Measurements from ENCODE around the gene USP49. TPM values are rescaled to one million over a fixed set of nuclear protein-coding genes. Genes with fewer than 3 reads are reported as not detected.
A peak's percentile ranks its signal among the peaks of the same experiment; 100 is the strongest.
"Not testable (repeated sequence)": the region's sequence is repeated elsewhere in the genome, so short reads cannot be mapped to it uniquely, and the experiment has no call there.

Gene USP49
- 26.2 TPM for polyA plus RNA-seq (2013, experiment 1 of 2)
- polyA plus RNA-seq (2013, experiment 2 of 2), result 26.0 TPM

GRCh38 chr6:41895300-41896233, at the start of gene USP49:
USP49 (minus strand) TSS chr6:41895375; CDS start chr6:41806983, 88,392 bp downstream.
- H3K23ac ChIP-seq (ENCODE audit: low read depth, low read length, poor library complexity), result no peak within 1 kb of the TSS
- peak within 1 kb of the TSS; percentile 55 to 91 for H3K4me3 ChIP-seq (ENCODE audit: low read length in 2 of 2)
- no peak within 1 kb of the TSS for H3K14ac ChIP-seq (ENCODE audit: low read length)
- H3K79me1 ChIP-seq (ENCODE audit: low read depth, low read length), result no peaks in the 10 kb centered on the region
- H4K91ac ChIP-seq (ENCODE audit: low read depth, low read length, poor library complexity), result no peak within 1 kb of the TSS
- H3K9ac ChIP-seq (ENCODE audit: low read depth, low read length, poor library complexity), result peak within 1 kb of the TSS; percentile 74
- H2AK5ac ChIP-seq (ENCODE audit: low read depth, low read length), result no peak within 1 kb of the TSS
- peak; percentile 95 for DNase-seq (ENCODE audit: low spot score)
- H2BK120ac ChIP-seq (ENCODE audit: low read depth, low read length), result no peak within 1 kb of the TSS
- peaks cover 2 to 16% of the 10 kb centered on the region in 2 donors for H3K36me3 ChIP-seq (replicated peaks in 1 of 2; ENCODE audit: control insufficient read depth in 2 of 2, insufficient read depth in 2 of 2, low read length in 2 of 2)
- H3K4me2 ChIP-seq (ENCODE audit: insufficient read depth, low read length, poor library complexity, severe bottlenecking), result peak within 1 kb of the TSS; percentile 79
- H2AFZ ChIP-seq (ENCODE audit: low read length), result peak within 1 kb of the TSS; percentile 83
- no peaks in the 10 kb centered on the region for H3K9me3 ChIP-seq (replicated peaks in 1 of 2; ENCODE audit: control insufficient read depth in 2 of 2, insufficient read depth in 1 of 2, low read depth in 1 of 2, low read length in 2 of 2)
- peak within 1 kb of the TSS; percentile 98 for H3K27ac ChIP-seq (replicated peaks; ENCODE audit: low read length)
- no peak within 1 kb of the TSS for H4K8ac ChIP-seq (ENCODE audit: low read depth, low read length)
- H3K4ac ChIP-seq (ENCODE audit: low read length), result no peak within 1 kb of the TSS
- H3K27me3 ChIP-seq (ENCODE audit: control insufficient read depth in 3 of 3, insufficient read depth in 3 of 3, low read depth in 1 of 3, low read length in 3 of 3), result no peaks in the 10 kb centered on the region
- peak within 1 kb of the TSS; percentile 76 for H3K18ac ChIP-seq (ENCODE audit: low read length)
- H2BK12ac ChIP-seq (ENCODE audit: low read length), result no peak within 1 kb of the TSS
- no CpG with 5 or more reads among the region's 55 CpGs for WGBS, 2 donors (ENCODE audit: extremely low coverage in 2 of 2, insufficient read length in 2 of 2, insufficient replicate concordance in 1 of 2)
- H2BK15ac ChIP-seq (ENCODE audit: low read length), result no peak within 1 kb of the TSS
- peak within 1 kb of the TSS; percentile 67 for H2BK5ac ChIP-seq (ENCODE audit: low read length)
- H3K4me1 ChIP-seq (ENCODE audit: control insufficient read depth in 2 of 2, insufficient read depth in 1 of 2, low read depth in 1 of 2, low read length in 2 of 2), result peaks cover 0 to 11% of the 10 kb centered on the region in 2 donors

- Histone ChIP-seq H3K4me3 (ENCODE audit: low read length in 2 of 2) (no peak overlapping the region), H2BK5ac (ENCODE audit: low read length) (no peak overlapping the region), H3K4me2 (ENCODE audit: insufficient read depth, low read length, poor library complexity, severe bottlenecking) (no peak overlapping the region), H3K14ac (ENCODE audit: low read length) (no peak overlapping the region), H3K18ac (ENCODE audit: low read length) (no peak overlapping the region), H3K27ac (replicated peaks; ENCODE audit: low read length) (no peak overlapping the region), H3K36me3 (replicated peaks in 1 of 2; ENCODE audit: control insufficient read depth in 2 of 2, insufficient read depth in 2 of 2, low read length in 2 of 2) (peaks cover 0 to 3% of the 10 kb centered on the region in 2 donors), H4K91ac (ENCODE audit: low read depth, low read length, poor library complexity) (no peak overlapping the region), H4K8ac (ENCODE audit: low read depth, low read length) (no peak overlapping the region), H3K9ac (ENCODE audit: low read depth, low read length, poor library complexity) (no peak overlapping the region), H3K4me1 (ENCODE audit: control insufficient read depth in 2 of 2, insufficient read depth in 1 of 2, low read depth in 1 of 2, low read length in 2 of 2) (peaks cover 18 to 21% of the 10 kb centered on the region in 2 donors), H3K23ac (ENCODE audit: low read depth, low read length, poor library complexity) (no peak overlapping the region), H3K27me3 (ENCODE audit: control insufficient read depth in 3 of 3, insufficient read depth in 3 of 3, low read depth in 1 of 3, low read length in 3 of 3) (no peaks in the 10 kb centered on the region), H2AFZ (ENCODE audit: low read length) (no peak overlapping the region), H2BK12ac (ENCODE audit: low read length) (no peak overlapping the region), H2AK5ac (ENCODE audit: low read depth, low read length) (no peak overlapping the region), H3K79me1 (ENCODE audit: low read depth, low read length) (peaks cover 6% of the 10 kb centered on the region), H2BK15ac (ENCODE audit: low read length) (no peak overlapping the region), H3K9me3 (replicated peaks in 1 of 2; ENCODE audit: control insufficient read depth in 2 of 2, insufficient read depth in 1 of 2, low read depth in 1 of 2, low read length in 2 of 2) (peaks cover 0 to 1% of the 10 kb centered on the region in 2 donors), H3K4ac (ENCODE audit: low read length) (no peak overlapping the region), H2BK120ac (ENCODE audit: low read depth, low read length) (no peak overlapping the region)
- no peak for DNase-seq (ENCODE audit: low spot score)
Observed at GRCh38 chr6:41943456-41943855, 48.3 kb upstream of the USP49 start.

- H3K4me2 ChIP-seq (ENCODE audit: insufficient read depth, low read length, poor library complexity, severe bottlenecking); H3K4ac ChIP-seq (ENCODE audit: low read length); H3K9me3 ChIP-seq (replicated peaks in 1 of 2; ENCODE audit: control insufficient read depth in 2 of 2, insufficient read depth in 1 of 2, low read depth in 1 of 2, low read length in 2 of 2); H3K23ac ChIP-seq (ENCODE audit: low read depth, low read length, poor library complexity); H3K36me3 ChIP-seq (replicated peaks in 1 of 2; ENCODE audit: control insufficient read depth in 2 of 2, insufficient read depth in 2 of 2, low read length in 2 of 2); H3K79me1 ChIP-seq (ENCODE audit: low read depth, low read length); H2BK12ac ChIP-seq (ENCODE audit: low read length); H4K91ac ChIP-seq (ENCODE audit: low read depth, low read length, poor library complexity); H3K27ac ChIP-seq (replicated peaks; ENCODE audit: low read length); DNase-seq (ENCODE audit: low spot score); H4K8ac ChIP-seq (ENCODE audit: low read depth, low read length); H3K27me3 ChIP-seq (ENCODE audit: control insufficient read depth in 3 of 3, insufficient read depth in 3 of 3, low read depth in 1 of 3, low read length in 3 of 3); H2BK120ac ChIP-seq (ENCODE audit: low read depth, low read length); H2BK5ac ChIP-seq (ENCODE audit: low read length); H3K9ac ChIP-seq (ENCODE audit: low read depth, low read length, poor library complexity); H3K14ac ChIP-seq (ENCODE audit: low read length); H2AK5ac ChIP-seq (ENCODE audit: low read depth, low read length); H2BK15ac ChIP-seq (ENCODE audit: low read length); H3K4me3 ChIP-seq (ENCODE audit: low read length in 2 of 2); H3K18ac ChIP-seq (ENCODE audit: low read length); H2AFZ ChIP-seq (ENCODE audit: low read length): not testable (repeated sequence)
- H3K4me1 ChIP-seq (ENCODE audit: control insufficient read depth in 2 of 2, insufficient read depth in 1 of 2, low read depth in 1 of 2, low read length in 2 of 2), result peaks cover 18 to 21% of the 10 kb centered on the region in 2 donors
- no CpG with 5 or more reads among the region's 14 CpGs for WGBS, 2 donors (ENCODE audit: extremely low coverage in 2 of 2, insufficient read length in 2 of 2, insufficient replicate concordance in 1 of 2)
Observed at GRCh38 chr6:41942882-41943281, 47.7 kb upstream of the USP49 start.

- no peak overlapping the region for H3K27ac ChIP-seq (replicated peaks; ENCODE audit: low read length)
Observed at GRCh38 chr6:41942067-41942851, 47.1 kb upstream of the USP49 start.

More at GRCh38 chr6:41942067-41942851, 47.1 kb upstream of the USP49 start:
- no peak overlapping the region for H4K91ac ChIP-seq (ENCODE audit: low read depth, low read length, poor library complexity)
- no peak overlapping the region for H2BK15ac ChIP-seq (ENCODE audit: low read length)
- H3K23ac ChIP-seq (ENCODE audit: low read depth, low read length, poor library complexity), result no peak overlapping the region
- peaks cover 6% of the 10 kb centered on the region for H3K79me1 ChIP-seq (ENCODE audit: low read depth, low read length)
- no peaks in the 10 kb centered on the region for H3K9me3 ChIP-seq (replicated peaks in 1 of 2; ENCODE audit: control insufficient read depth in 2 of 2, insufficient read depth in 1 of 2, low read depth in 1 of 2, low read length in 2 of 2)
- H3K4me3 ChIP-seq (ENCODE audit: low read length in 2 of 2), result peak overlapping the region; percentile 49 to 92
- H3K9ac ChIP-seq (ENCODE audit: low read depth, low read length, poor library complexity), result peak overlapping the region; percentile 56
- H4K8ac ChIP-seq (ENCODE audit: low read depth, low read length), result no peak overlapping the region
- no peaks in the 10 kb centered on the region for H3K27me3 ChIP-seq (ENCODE audit: control insufficient read depth in 3 of 3, insufficient read depth in 3 of 3, low read depth in 1 of 3, low read length in 3 of 3)
- no peak overlapping the region for H3K14ac ChIP-seq (ENCODE audit: low read length)
- no peak overlapping the region for H3K4ac ChIP-seq (ENCODE audit: low read length)
- peaks cover 18 to 21% of the 10 kb centered on the region in 2 donors for H3K4me1 ChIP-seq (ENCODE audit: control insufficient read depth in 2 of 2, insufficient read depth in 1 of 2, low read depth in 1 of 2, low read length in 2 of 2)
- peak overlapping the region; percentile 96 for H2AFZ ChIP-seq (ENCODE audit: low read length)
- WGBS, 2 donors (ENCODE audit: extremely low coverage in 2 of 2, insufficient read length in 2 of 2, insufficient replicate concordance in 1 of 2), result no CpG with 5 or more reads among the region's 20 CpGs
- DNase-seq (ENCODE audit: low spot score), result no peak
- H2AK5ac ChIP-seq (ENCODE audit: low read depth, low read length), result no peak overlapping the region
- H3K4me2 ChIP-seq (ENCODE audit: insufficient read depth, low read length, poor library complexity, severe bottlenecking), result peak overlapping the region; percentile 100
- no peak overlapping the region for H2BK12ac ChIP-seq (ENCODE audit: low read length)
- peaks cover 2 to 14% of the 10 kb centered on the region in 2 donors for H3K36me3 ChIP-seq (replicated peaks in 1 of 2; ENCODE audit: control insufficient read depth in 2 of 2, insufficient read depth in 2 of 2, low read length in 2 of 2)
- H3K18ac ChIP-seq (ENCODE audit: low read length), result peak overlapping the region; percentile 25
- no peak overlapping the region for H2BK120ac ChIP-seq (ENCODE audit: low read depth, low read length)
- H2BK5ac ChIP-seq (ENCODE audit: low read length), result peak overlapping the region; percentile 93

Data from neuronal stem cell (in vitro differentiated cells).